H9 (cell line): ENCODE data around the gene SMYD2. TPM values are rescaled to one million over a fixed set of nuclear protein-coding genes. Genes with fewer than 3 reads are reported as not detected.

Experiments
- DNase-seq: peaks from one replicate; pipeline ENCODE4 v3.0.0-alpha.2; 2017
- H2AFZ ChIP-seq: one replicate; pipeline ENCODE4 v1.6.1; 2013; ENCODE audit warnings: mild to moderate bottlenecking, low read length, control low read depth, moderate library complexity
- H2AK5ac ChIP-seq: 2 replicates; pipeline ENCODE4 v1.6.1; 2013; ENCODE audit warnings: low read length, control low read depth, mixed read lengths; ENCODE audit not compliant: insufficient read length
- H2BK120ac ChIP-seq: one replicate; pipeline ENCODE4 v1.6.1; 2013; ENCODE audit warnings: low read depth, mild to moderate bottlenecking, low read length, control low read depth, inconsistent platforms; ENCODE audit not compliant: poor library complexity, severe bottlenecking
- H2BK12ac ChIP-seq: 2 replicates; pipeline ENCODE4 v1.6.1; 2013; ENCODE audit warnings: low read length, control low read depth, mixed read lengths, low read depth; ENCODE audit not compliant: insufficient read length
- H2BK15ac ChIP-seq: 2 replicates; pipeline ENCODE4 v1.6.1; 2013; ENCODE audit warnings: low read depth, low read length, control low read depth
- H2BK20ac ChIP-seq: one replicate; pipeline ENCODE4 v1.6.1; 2013; ENCODE audit warnings: low read depth, mild to moderate bottlenecking, low read length, control low read depth, inconsistent platforms; ENCODE audit not compliant: poor library complexity, severe bottlenecking
- H2BK5ac ChIP-seq: 2 replicates; pipeline ENCODE4 v1.6.1; 2013; ENCODE audit warnings: low read length, control low read depth, mixed read lengths; ENCODE audit not compliant: insufficient read length
- H3K14ac ChIP-seq: 2 replicates; pipeline ENCODE4 v1.6.1; 2013; ENCODE audit warnings: low read length, control low read depth; ENCODE audit not compliant: insufficient read depth
- H3K18ac ChIP-seq: 2 replicates; pipeline ENCODE4 v1.6.1; 2013; ENCODE audit warnings: low read depth, mild to moderate bottlenecking, mixed read lengths, low read length, control low read depth; ENCODE audit not compliant: insufficient read length
- H3K23ac ChIP-seq: 2 replicates; pipeline ENCODE4 v1.6.1; 2013; ENCODE audit warnings: low read length, control low read depth, mixed read lengths, low read depth; ENCODE audit not compliant: insufficient read length
- H3K23me2 ChIP-seq: 2 replicates; pipeline ENCODE4 v1.6.1; 2013; ENCODE audit warnings: low read depth, mild to moderate bottlenecking, mixed read lengths, low read length, control low read depth; ENCODE audit not compliant: insufficient read length, poor library complexity, severe bottlenecking
- H3K27ac ChIP-seq: 2 replicates; pipeline ENCODE4 v1.5.1; 2013; ENCODE audit warnings: low read length, control low read depth, mixed read lengths, low read depth; ENCODE audit not compliant: insufficient read length
- H3K27me3 ChIP-seq: 2 replicates; pipeline ENCODE4 v1.6.1; 2013; ENCODE audit warnings: low read length, control low read depth, inconsistent platforms; ENCODE audit not compliant: insufficient read depth
- H3K4ac ChIP-seq: 2 replicates; pipeline ENCODE4 v1.6.1; 2013; ENCODE audit warnings: low read depth, mild to moderate bottlenecking, control low read depth, inconsistent platforms, low read length, moderate library complexity
- H3K4me1 ChIP-seq: 2 replicates; pipeline ENCODE4 v1.6.1; 2013; ENCODE audit warnings: low read length, control low read depth, inconsistent platforms; ENCODE audit not compliant: insufficient read depth
- H3K4me2 ChIP-seq: 2 replicates; pipeline ENCODE4 v1.6.1; 2013; ENCODE audit warnings: low read length, control low read depth, mixed read lengths; ENCODE audit not compliant: insufficient read length, insufficient read depth
- H3K56ac ChIP-seq: 2 replicates; pipeline ENCODE4 v1.6.1; 2013; ENCODE audit warnings: low read depth, mild to moderate bottlenecking, mixed read lengths, low read length, control low read depth; ENCODE audit not compliant: insufficient read length
- H3K79me1 ChIP-seq: 2 replicates; pipeline ENCODE4 v1.6.1; 2013; ENCODE audit warnings: low read depth, mild to moderate bottlenecking, moderate library complexity, low read length, control low read depth, inconsistent platforms; ENCODE audit not compliant: insufficient read depth, poor library complexity, severe bottlenecking
- H3K79me2 ChIP-seq: 2 replicates; pipeline ENCODE4 v1.6.1; 2013; ENCODE audit warnings: low read length, control low read depth, inconsistent platforms; ENCODE audit not compliant: insufficient read depth
- H3K9ac ChIP-seq: 2 replicates; pipeline ENCODE4 v1.6.1; 2013; ENCODE audit warnings: low read length, control low read depth, mixed read lengths; ENCODE audit not compliant: insufficient read length; ENCODE audit errors: extremely low read depth
- H3K9me3 ChIP-seq: one replicate; pipeline ENCODE4 v1.6.1; 2013; ENCODE audit warnings: low read depth, low read length, inconsistent platforms; ENCODE audit not compliant: control insufficient read depth
- H3T11ph ChIP-seq: one replicate; pipeline ENCODE4 v1.6.1; 2013; ENCODE audit warnings: mild to moderate bottlenecking, low read length, control low read depth, inconsistent platforms
- H4K20me1 ChIP-seq: one replicate; pipeline ENCODE4 v1.6.1; 2013; ENCODE audit not compliant: control insufficient read depth, insufficient read length, insufficient read depth
- H4K5ac ChIP-seq: 2 replicates; pipeline ENCODE4 v1.6.1; 2013; ENCODE audit warnings: low read depth, mild to moderate bottlenecking, mixed read lengths, low read length, control low read depth; ENCODE audit not compliant: insufficient read length
- H4K8ac ChIP-seq: replicated peaks from 2 replicates; pipeline ENCODE4 v1.6.1; 2013; ENCODE audit warnings: low read length, control low read depth, mixed read lengths, low read depth; ENCODE audit not compliant: insufficient read length
- H4K91ac ChIP-seq: 2 replicates; pipeline ENCODE4 v1.6.1; 2013; ENCODE audit warnings: low read depth, mild to moderate bottlenecking, moderate library complexity, mixed read lengths, low read length, control low read depth; ENCODE audit not compliant: insufficient read length
- H3K27ac Mint-ChIP-seq, 3 experiments: 2 replicates in 2 of 3; 3 replicates in 1 of 3; pipeline ENCODE4 v1.8.0; 2020 to 2021; ENCODE audit warnings: mixed read lengths in 3 of 3, mild to moderate bottlenecking in 1 of 3, moderate library complexity in 1 of 3
- H3K27me3 Mint-ChIP-seq: 2 replicates; pipeline ENCODE4 v1.8.0; 2021; ENCODE audit warnings: low read depth, mild to moderate bottlenecking, moderate library complexity, mixed read lengths
- H3K36me3 Mint-ChIP-seq, 3 experiments: 2 replicates in 2 of 3; 3 replicates in 1 of 3; pipeline ENCODE4 v1.8.0; 2020 to 2021; ENCODE audit warnings: low read depth in 3 of 3, mixed read lengths in 3 of 3; ENCODE audit not compliant: insufficient read depth in 1 of 3
- H3K4me1 Mint-ChIP-seq, 2 experiments: 2 replicates each; pipeline ENCODE4 v1.8.0; 2020; ENCODE audit warnings: mixed read lengths in 2 of 2
- H3K4me3 Mint-ChIP-seq, 2 experiments: 2 replicates in 1 of 2; 3 replicates in 1 of 2; pipeline ENCODE4 v1.8.0; 2020 to 2021; ENCODE audit warnings: mild to moderate bottlenecking in 2 of 2, mixed read lengths in 2 of 2, moderate library complexity in 1 of 2
- H3K9me3 Mint-ChIP-seq, 2 experiments: 2 replicates in 1 of 2; 3 replicates in 1 of 2; pipeline ENCODE4 v1.8.0; 2020; ENCODE audit warnings: mild to moderate bottlenecking in 2 of 2, mixed read lengths in 2 of 2, moderate library complexity in 1 of 2
- CTCF ChIP-seq: fragments of 200-600 bp; sonication (generic); conservative IDR thresholded peaks from 3 replicates; pipeline ENCODE4 v1.8.0; 2021; ENCODE audit warnings: antibody characterized with exemption, mild to moderate bottlenecking
- WGBS: extraction: QIAGEN DNeasy Blood & Tissue Kit; methylation state at CpG from one replicate; pipeline ENCODE4 v1.1.7; 2013; ENCODE audit warnings: missing lambda C conversion rate, low lambda C conversion rate, mixed read lengths; ENCODE audit not compliant: insufficient read length; ENCODE audit errors: extremely low coverage; 5-methylcytosine and 5-hydroxymethylcytosine counted together
- total RNA-seq: library from RNA; stranded (reverse); gene quantifications from 2 replicates; pipeline ENCODE4 v1.2.1, GENCODE V29; 2021

Gene SMYD2
- total RNA-seq, 1 experiment from 2014 or later = 10.9 TPM

- H2BK12ac ChIP-seq = no peak overlapping the region
- no peak overlapping the region for H2AK5ac ChIP-seq
- Mint-ChIP-seq H3K36me3 (peaks cover 6 to 75% (median 52%) of the 10 kb centered on the region in 3 experiments; a peak in 6 of 7 replicates), H3K4me3 (no peak overlapping the region), H3K4me1 (peaks cover 2 to 8% of the 10 kb centered on the region in 2 experiments; a peak in 3 of 4 replicates), H3K27me3 (no peaks in the 10 kb centered on the region), H3K9me3 (no peaks in the 10 kb centered on the region), H3K27ac (no peak overlapping the region)
- H2BK20ac ChIP-seq = no peak overlapping the region
- H3K9ac ChIP-seq = no peak overlapping the region
- H2BK120ac ChIP-seq = no peak overlapping the region
- no peak overlapping the region for H3K23ac ChIP-seq
- H3K56ac ChIP-seq = no peak overlapping the region
- no CpG with 5 or more reads among the region's 5 CpGs for WGBS
- no peaks in the 10 kb centered on the region for H4K20me1 ChIP-seq
- TF ChIP-seq CTCF = no peak
- H3K9me3 ChIP-seq = no peaks in the 10 kb centered on the region
- DNase-seq = no peak
- no peak overlapping the region for H4K5ac ChIP-seq
- H3K79me1 ChIP-seq = no peaks in the 10 kb centered on the region
- no peaks in the 10 kb centered on the region for H3K27me3 ChIP-seq
- no peak overlapping the region for H3T11ph ChIP-seq
- no peak overlapping the region for H2AFZ ChIP-seq
- H2BK15ac ChIP-seq = no peak overlapping the region
- no peak overlapping the region for H3K27ac ChIP-seq
- H3K4me2 ChIP-seq = no peak overlapping the region
- no peak overlapping the region for H3K18ac ChIP-seq
- no peak overlapping the region for H3K4ac ChIP-seq
- no peaks in the 10 kb centered on the region for H3K23me2 ChIP-seq
- no peak overlapping the region for H2BK5ac ChIP-seq
- no peak overlapping the region for H4K8ac ChIP-seq
- H4K91ac ChIP-seq = no peak overlapping the region
- H3K79me2 ChIP-seq = no peaks in the 10 kb centered on the region
- H3K14ac ChIP-seq = no peak overlapping the region
- no peaks in the 10 kb centered on the region for H3K4me1 ChIP-seq
These were observed 86.9 kb downstream of the SMYD2 start for GRCh38 chr1:214367841-214368240.
